H1 (cell line): ENCODE results near the gene TNFRSF14. TPM values are rescaled to one million over a fixed set of nuclear protein-coding genes. Genes with fewer than 3 reads are reported as not detected.

ENCODE experiments used
- JUN ChIP-seq: IDR thresholded peaks from 2 replicates; pipeline ENCODE4 v1.6.1; 2011; ENCODE audit warnings: low read depth, mild to moderate bottlenecking, improper control_type of control experiment, low read length
- polyA plus RNA-seq, 7 experiments: library from polyadenylated mRNA; depleted of rRNA in 3 of 7; stranded (reverse) in 5 of 7; unstranded in 2 of 7; fragments of >200 nt in 5 of 7; fragments of 200-250 nt in 2 of 7; gene quantifications; 1 replicate in 5 of 7; 2 replicates in 1 of 7; 4 replicates in 1 of 7; pipeline versions ENCODE4 v1.2.1 to v1.2.3, GENCODE V29; 2011 to 2013; ENCODE audit warnings: missing spikeins in 2 of 7, mixed read lengths in 2 of 7
- total RNA-seq: library from RNA; stranded (reverse); fragmentation: NEBNext Ultra II Directional; extraction: Animal tissue kit (Norgen Biotek cat#: 25700); gene quantifications from 2 replicates; pipeline ENCODE4 v1.2.1, GENCODE V29; 2021

TNFRSF14 gene
- total and polyA plus RNA-seq, 2 of the 8 experiments (the other 6 are each of a cell fraction or from before 2014, with no cell fraction given): 0.36 to 0.50 TPM

DNA sequence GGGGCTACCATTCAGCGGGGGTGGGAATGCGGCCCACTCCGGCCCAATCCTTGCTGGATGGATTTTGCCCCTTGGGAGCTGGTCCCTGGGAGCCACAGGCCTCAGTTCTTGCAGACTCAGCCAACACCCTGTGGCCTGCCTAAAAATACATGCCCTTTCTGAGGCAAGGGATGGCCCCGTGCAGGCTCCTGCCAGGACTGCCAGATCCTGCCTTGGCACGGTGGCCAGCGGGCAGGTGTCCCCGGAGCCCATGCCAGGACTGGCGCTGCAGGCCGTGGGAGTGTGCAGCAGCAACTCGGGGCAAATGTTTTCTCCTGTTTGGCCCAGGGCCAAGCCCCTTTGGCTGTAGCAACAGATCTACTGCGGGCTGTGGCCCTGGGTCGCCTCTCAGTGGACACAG is 28.2 kb upstream of the TNFRSF14 start (continued):
- no peak for TF ChIP-seq JUN
